Glomerular endothelial cell (primary cell): ENCODE data around the gene BCL2L11. TPM values are rescaled to one million over a fixed set of nuclear protein-coding genes. Genes with fewer than 3 reads are reported as not detected.

Experiments
- DNase-seq: peaks from one replicate; pipeline ENCODE4 v3.0.0-alpha.2; 2011; ENCODE audit warnings: low read depth, low spot score; ENCODE audit errors: extremely low read depth
- total RNA-seq: library from RNA; depleted of rRNA; stranded (reverse); fragments of >200 nt; gene quantifications from 2 replicates; pipeline ENCODE4 v1.2.3, GENCODE V29; 2015

Gene BCL2L11
- total RNA-seq, 1 donor from 2014 or later = 16.4 TPM

DNA sequence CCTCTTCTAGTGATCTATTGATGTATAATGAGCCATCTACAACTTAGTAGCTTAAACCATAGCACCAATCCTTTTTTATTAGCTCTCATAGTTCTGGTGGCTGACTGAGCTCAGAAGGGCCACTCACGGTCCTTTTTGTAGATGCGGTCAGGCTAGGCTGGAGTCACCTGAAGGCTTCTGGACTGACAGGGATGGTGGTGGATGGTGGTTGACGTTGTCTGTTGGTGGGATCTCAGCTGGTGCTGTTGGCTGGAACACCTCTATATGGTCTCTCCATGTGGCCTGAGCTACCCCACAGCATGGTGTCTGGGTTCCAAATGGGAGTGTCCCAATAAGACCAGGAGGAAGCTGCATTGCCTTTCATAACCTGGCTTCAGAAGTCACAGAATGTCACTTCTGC, 68.0 kb downstream of the BCL2L11 start:
- no peak for DNase-seq

DNA sequence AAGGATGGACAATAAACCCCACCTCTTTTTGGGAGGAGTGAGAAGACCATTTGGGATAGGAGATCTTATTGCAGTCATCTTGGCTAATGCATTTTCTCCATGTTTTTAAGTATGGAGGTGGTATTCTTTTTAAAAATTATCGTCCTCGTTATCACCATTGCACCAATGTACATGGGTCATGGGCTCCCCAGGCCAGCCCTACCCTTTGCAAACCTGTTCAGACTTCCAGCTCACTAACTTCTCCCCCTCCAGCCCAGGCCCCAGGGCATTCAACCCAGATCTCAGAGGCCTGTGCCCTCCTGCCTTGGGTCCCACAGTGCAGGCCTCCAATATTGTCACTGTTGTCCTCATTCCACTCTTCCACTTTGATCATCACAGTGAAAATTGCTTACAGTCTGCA, 68.4 kb downstream of the BCL2L11 start:
- DNase-seq = no peak

GRCh38 chr2:111190816-111191540, 70.3 kb downstream of the BCL2L11 start:
- no peak for DNase-seq

GRCh38 chr2:111191877-111192276, 71.2 kb downstream of the BCL2L11 start:
- no peak for DNase-seq

- DNase-seq = no peak
Observed at GRCh38 chr2:111192776-111193368, 72.2 kb downstream of the BCL2L11 start.

GRCh38 chr2:111194835-111195621, 74.3 kb downstream of the BCL2L11 start:
- no peak for DNase-seq

DNA sequence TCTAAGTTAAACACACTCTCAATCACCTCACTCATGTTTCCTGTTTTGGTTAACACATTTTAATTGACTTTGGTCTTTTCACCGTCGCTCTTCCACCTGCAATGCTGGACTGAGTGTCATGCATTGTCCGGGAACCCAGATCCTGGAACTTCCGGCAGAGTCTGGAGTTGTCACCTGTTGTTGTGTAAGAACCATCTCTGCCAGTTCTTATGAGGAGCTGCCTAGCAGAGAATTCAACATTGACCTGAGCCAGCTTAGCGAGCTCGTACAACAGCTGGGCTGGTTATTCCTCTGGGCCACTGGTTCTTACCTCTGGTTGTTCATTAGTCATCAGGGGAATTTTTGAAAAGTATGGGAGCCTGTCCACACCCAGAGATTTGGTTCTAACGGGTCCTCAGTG, 75.7 kb downstream of the BCL2L11 start:
- DNase-seq = no peak

- DNase-seq = no peak
Observed at GRCh38 chr2:111198701-111199100, 78.0 kb downstream of the BCL2L11 start.

- DNase-seq = no peak
Observed at GRCh38 chr2:111199840-111200239, 79.1 kb downstream of the BCL2L11 start.

GRCh38 chr2:111200333-111200881, 79.7 kb downstream of the BCL2L11 start:
- DNase-seq = no peak

- no peak for DNase-seq
Observed at GRCh38 chr2:111201214-111201613, 80.5 kb downstream of the BCL2L11 start.

DNA sequence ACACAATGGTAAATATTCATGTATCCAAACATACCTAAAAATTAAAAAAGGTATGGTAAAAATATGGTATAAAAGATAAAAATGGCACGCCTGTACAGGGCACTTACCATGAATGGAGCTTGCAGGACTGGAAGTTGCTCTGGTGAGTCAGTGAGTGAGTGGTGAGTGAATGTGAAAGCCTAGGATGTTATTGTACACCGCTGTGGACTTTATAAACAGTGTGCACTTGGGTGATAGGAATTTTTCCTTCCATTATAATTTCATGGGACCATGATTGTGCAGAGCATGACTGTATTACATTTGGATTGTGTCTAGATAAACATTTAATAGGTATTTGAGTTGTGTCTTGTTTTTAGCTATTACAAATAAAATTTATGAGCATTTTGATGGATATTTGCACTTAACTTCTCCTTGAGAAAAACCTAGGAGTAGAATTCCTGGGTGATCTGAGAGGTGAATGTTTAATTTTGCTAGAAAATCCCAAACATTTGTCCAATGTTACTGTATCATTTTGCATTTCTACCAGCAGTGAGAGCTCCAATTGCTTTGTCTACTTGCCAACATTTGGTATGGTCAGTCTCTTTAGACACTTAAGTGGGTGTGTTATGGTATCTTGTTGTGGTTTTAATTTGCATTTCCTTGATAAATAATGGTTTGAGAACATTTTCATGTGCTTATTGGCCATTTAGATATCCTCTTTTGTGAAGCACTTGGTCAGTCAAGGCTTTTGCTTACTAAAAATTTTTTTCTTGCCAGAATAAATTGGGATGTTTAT, 81.7 kb downstream of the BCL2L11 start:
- DNase-seq = no peak

DNA sequence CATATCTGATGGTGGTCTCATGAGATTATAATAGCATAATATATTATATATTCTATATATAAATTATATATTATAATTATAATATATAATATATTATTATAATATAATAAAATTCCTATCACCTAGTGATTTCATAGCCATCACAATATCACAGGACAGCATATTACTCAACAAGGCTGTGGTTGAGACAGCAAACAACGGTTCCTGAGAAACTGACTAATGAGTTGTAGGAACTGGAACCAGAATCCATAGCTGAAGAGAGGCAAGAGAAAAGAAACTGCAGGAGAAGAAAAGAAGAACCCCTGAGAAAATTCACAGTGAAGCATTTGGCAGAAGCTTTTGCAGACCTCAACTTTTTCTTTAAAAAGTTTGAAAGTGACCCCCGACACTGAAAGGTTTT, 84.0 kb downstream of the BCL2L11 start:
- DNase-seq = no peak

GRCh38 chr2:111205774-111206173, 85.1 kb downstream of the BCL2L11 start:
- DNase-seq = no peak

DNA sequence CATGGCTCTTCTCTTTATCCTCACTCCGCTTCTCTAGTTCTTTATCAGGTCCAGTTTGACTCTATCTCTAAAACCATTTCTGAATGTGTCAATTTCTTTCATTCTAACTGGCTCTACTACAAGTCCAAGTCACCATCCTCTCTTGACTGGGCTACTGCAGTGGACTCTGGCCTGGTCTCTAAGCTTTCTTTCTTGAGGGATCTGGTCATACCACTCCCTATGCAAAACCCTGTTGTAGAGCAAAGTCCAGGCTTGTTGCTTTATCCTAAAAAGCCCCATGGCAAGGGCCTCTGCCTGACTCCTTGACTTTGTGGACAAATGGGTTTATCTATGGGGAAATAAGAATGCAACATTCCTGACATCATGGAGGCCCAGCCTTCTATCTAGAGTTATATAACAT, 87.1 kb downstream of the BCL2L11 start:
- no peak for DNase-seq

- DNase-seq = no peak
Observed at GRCh38 chr2:111208639-111209038, 87.9 kb downstream of the BCL2L11 start.

DNA sequence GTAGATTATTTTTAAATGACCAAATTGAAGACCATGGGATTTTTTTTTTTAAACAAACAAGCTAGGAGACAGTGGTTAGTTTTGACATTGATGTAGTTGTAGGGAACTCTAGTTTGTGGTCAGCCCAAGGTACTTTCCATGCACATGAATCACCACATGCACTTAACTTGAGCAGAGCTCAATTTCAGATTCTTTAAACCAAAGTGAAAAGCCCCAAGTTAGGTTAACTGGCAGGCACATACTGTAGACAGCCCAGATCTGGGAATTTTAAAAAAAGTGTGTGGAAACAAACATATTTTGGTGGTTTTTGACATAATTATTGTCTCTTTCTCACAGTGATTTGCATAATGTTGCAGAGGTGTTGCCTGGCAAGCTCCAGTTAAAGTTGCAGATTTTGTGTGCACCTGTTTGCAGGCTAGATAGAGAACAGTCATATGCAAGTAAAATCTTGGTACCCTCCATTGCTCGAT, 88.4 kb downstream of the BCL2L11 start:
- no peak for DNase-seq

GRCh38 chr2:111210036-111210435, 89.3 kb downstream of the BCL2L11 start:
- DNase-seq = no peak

DNA sequence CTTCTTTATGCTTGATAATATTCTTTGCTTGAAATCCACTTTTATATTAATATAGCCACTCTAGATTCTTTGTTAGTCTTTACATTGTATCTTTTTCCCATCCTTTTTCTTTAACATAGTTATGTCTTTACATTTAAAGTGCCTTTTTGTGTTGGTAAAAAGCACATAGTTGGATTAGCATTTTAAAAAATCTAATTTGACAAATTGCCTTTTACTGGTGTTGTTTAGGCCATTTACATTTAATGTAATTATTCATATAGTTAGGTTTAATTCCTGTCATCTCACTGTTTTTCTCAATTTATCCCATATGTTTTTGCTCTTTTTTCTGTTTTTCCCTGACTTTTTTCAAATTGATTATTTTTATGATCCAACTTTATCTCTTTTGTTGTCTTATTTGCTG, 93.2 kb downstream of the BCL2L11 start:
- DNase-seq = no peak

GRCh38 chr2:111216811-111217652, 96.3 kb downstream of the BCL2L11 start:
- DNase-seq = no peak
